GM19455 (cell line): ENCODE results near the gene CENPM.
"Not testable (repeated sequence)": the region's sequence is repeated elsewhere in the genome, so short reads cannot be mapped to it uniquely, and the experiment has no call there.

Source experiments
- ATAC-seq: cut with Tn5 transposase; IDR thresholded peaks from one replicate; pipeline ENCODE4 v1.9.1; 2021; ENCODE audit not compliant: unreplicated experiment

The CENPM gene

GRCh38 chr22:41966607-41967240 lies 19.8 kb upstream of the CENPM start:
- ATAC-seq, result no peak

- no peak for ATAC-seq
Observed at GRCh38 chr22:41966225-41966606, 19.3 kb upstream of the CENPM start.

- no peak for ATAC-seq
Observed at GRCh38 chr22:41964112-41964491, 17.1 kb upstream of the CENPM start.

DNA sequence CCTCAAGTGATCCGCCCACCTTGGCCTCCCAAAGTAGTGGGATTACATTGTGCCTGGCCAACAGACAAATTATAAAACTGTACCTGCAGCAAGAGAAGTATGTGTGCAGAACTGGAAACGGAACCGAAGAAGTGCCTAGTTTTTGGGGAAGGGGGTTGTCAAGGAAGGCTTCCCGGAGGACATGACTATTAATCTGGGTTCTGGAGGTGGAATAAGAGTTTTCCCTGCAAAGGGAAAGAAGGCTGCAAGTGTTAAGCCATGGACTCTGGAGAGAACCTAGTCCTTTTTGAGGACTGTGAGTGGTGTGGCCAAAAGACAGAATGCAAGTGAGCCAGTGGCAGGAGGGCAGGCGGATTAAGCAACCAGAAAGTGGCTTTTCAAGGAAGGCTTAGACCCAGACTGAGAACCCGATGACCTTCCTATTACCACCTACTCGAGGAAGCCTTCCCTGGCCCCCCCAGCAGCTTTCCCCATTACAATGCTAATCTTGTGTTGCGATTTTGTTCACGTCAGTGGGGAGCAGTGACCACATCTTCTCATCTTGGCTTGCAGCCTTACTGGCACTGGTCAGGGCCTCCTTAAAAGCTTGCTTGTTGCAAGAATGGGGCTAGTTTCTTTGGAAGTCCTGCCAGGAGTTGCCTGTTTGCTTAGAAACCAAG lies 16.6 kb upstream of the CENPM start:
- ATAC-seq, result no peak

DNA sequence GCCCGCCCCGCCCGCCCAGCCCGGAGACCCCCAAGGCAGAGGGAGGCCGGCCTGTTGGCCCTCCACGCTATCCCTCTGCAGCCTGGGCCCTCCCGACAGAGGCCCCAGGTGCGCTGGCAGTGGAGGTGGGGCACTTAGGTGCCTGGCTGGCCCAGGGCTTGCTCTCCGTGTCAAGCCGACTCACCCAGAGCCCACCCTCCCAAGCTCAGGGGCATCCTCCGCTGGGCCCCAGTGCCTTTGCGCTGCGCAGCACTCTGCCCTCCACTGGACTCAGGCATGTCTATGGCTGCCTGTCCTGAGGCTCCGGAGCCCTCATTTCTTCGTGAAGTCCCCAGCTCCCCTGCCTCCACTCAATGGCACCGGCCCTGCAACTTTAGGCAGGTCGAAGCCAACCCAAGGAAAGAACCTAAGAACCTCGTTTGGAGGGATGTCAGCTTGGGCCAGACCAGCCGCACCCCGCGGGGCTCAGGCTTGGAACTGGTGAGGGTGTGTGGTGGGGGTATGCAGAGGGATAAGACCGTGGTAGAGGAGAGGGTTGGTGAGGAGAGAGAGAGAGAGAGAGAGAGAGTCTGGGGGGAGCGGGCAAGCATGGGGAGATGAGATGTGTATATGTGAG lies 11.1 kb upstream of the CENPM start:
- ATAC-seq, result no peak

DNA sequence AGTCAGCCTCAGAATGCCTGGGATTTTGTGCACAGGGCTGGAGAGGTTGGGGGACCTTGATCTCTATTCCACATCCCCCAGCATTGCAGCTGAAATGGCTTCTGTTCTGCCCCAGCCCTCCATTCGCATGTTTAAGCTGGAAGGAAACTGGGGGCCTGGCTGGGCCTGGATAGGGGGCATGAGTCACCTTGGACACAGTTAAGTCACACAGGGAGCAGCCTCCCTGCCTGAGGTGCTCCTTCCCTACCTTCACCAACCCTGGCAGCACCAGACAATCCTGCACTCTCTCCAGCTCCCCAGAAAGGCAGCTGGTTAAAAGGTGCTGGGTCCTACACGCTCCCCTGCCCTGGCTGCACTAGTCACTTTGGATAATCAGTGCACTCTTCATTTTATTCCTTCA lies 5.8 kb upstream of the CENPM start:
- no peak for ATAC-seq

DNA sequence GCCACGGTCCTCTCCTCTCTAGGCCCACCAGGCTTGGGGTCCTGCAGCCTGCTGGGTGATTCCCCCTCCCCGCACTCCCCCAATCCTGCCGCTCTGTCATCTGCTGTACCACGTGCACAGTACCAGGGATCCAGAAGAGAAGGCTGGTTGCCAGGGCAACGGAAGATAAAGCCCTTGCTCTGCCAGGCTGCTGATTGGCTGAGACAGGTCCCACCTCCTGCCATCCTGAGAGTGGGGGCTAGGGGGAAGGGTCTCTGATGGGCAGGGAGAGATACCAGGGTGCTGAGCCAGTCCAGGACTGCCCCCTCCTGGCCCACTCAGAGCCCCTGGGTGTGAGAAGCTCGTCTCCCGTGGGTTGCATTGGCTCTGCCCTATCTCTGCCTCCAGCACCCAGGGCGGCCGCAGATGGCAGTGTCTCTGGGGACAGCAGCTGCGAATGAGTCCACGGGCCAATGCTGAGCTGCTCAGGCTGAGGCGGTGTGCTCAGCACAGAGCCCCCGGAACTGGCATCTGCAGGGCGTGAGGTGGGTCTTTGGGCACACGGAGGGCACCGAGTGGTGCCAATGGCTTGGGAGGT lies 5.0 kb upstream of the CENPM start, which contains the start of gene SMIM45:
Gene SMIM45 (plus strand): TSS at position 253 of the 577 bp plus-strand sequence.
- ATAC-seq, result no peak

DNA sequence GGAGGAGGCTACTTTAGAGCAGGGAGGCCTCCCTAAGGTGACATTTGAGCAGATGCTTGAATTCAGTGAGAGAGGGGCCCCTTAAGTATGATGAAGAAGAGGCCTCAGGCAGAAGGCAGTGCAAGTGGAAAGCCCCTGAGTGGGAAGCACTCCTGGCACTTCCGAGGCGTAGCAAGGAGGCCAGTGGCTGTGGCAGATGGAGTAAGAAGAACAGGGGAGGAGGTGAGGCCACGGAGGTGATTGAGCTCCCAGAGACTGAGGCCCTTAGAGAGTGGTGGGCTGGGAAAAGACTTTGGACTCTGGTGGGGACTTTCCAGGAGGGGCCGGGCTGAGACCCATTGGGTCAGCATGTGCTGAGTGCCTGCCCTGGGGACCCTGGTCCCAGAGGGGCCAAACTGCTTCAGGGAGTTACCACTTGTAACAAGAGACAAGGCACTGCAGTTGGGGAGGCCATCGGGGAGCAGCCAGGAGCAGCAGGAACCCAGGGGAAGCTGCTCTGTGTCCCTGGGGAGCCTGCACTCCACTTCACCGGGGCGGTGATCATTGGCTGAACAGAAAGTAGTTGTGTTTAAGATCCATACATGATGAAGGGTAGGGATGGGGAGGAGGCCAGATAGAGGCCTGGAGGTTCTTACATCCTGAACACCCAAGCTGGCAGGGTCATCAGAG lies 2.5 kb upstream of the CENPM start:
- ATAC-seq, result no peak

GRCh38 chr22:41948928-41949296 lies 2.0 kb upstream of the CENPM start:
- ATAC-seq, result not testable (repeated sequence)

DNA sequence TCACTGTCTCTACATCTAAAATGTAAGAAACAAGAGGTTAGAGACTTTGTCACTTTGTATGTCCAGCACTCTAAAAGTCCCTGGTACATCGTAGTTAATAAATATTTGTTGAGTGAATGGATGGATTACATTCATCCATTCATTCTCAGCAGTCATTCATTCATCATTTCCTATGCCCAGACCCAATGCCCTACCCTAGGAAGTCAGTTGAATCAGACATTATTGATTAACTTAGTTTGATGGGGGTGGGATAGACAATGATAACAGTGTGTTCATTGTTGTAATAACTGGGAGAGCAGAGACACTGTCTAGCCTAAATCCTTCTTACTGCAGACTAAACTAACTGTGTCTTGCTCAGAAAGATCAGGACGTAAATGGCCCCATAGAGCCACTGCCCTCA lies 1.2 kb upstream of the CENPM start:
- no peak for ATAC-seq

DNA sequence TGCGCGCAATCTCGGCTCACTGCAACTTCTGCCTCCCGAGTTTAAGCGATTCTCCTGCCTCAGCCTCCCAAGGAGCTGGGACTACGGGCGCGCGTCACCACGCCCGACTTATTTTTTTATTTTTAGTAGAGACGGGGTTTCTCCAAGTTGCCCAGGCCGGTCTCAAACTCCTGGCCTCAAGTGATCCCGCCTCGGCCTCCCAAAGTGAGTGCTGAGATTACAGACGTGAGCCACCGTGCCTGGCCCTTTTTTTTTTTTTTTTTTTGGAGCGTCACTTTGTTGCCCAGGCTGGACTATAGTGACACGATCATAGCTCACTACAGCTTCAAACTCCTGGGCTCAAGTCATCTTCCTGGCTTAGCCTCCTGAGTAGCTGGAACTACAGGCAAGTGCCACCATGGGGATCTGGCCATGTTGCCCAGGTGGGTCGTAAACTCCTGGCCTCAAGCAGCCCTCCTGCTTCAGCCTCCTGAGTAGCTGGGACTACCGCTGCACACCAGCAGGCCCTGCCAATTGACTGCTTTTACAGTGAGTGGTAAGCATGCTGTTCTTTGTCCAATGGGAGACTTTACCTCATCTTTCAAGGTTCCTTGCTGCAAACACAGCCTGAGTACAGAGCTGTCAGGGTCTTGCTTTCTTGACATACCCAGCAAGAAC lies 600 bp upstream of the CENPM start:
- ATAC-seq, result no peak

GRCh38 chr22:41943661-41944209 lies 3.2 kb downstream of the CENPM start:
- ATAC-seq, result no peak

DNA sequence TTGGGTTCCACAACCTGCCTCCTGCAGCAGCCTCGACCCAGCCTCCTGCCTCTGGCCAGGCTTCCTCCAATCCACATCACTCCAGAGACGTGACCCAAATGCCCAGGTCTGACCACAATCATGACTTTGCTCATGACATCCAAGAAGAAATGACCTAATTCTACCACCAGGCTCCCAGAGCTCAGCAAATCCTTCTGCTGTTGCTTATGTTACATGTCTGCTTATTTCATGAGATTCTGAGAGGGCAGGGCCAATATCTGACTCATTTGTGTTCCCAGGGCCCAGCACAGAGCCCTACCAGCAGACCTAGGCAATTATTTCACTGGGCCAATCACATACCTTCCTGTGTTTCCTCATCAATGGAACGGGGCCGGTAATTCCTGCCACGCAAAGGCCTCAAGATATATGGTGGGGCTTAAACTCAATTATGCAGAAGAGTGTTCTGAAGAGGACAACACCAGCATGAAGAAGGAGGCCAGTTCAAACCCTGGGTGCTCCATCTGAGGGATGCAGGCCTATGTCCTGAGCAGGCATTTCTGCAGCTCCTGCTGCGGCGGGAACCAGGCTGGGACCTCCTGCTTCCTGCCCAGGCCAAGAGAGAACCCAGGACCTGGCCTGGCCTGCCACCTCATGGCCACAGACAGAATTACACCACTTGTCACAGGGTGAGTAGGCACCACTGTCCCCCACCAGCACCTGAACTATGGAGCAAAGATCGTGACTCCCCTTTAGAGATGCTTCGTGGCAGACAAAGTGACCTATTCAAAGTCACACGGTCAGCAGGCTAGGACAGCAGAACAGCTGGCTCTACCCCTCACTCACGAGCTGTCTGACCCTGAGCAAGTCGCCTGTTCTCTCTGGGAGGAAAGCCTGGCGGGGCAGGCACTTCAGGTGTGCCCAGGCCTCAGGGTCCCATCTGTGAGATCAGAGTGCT lies 5.9 kb downstream of the CENPM start:
- ATAC-seq, result no peak

DNA sequence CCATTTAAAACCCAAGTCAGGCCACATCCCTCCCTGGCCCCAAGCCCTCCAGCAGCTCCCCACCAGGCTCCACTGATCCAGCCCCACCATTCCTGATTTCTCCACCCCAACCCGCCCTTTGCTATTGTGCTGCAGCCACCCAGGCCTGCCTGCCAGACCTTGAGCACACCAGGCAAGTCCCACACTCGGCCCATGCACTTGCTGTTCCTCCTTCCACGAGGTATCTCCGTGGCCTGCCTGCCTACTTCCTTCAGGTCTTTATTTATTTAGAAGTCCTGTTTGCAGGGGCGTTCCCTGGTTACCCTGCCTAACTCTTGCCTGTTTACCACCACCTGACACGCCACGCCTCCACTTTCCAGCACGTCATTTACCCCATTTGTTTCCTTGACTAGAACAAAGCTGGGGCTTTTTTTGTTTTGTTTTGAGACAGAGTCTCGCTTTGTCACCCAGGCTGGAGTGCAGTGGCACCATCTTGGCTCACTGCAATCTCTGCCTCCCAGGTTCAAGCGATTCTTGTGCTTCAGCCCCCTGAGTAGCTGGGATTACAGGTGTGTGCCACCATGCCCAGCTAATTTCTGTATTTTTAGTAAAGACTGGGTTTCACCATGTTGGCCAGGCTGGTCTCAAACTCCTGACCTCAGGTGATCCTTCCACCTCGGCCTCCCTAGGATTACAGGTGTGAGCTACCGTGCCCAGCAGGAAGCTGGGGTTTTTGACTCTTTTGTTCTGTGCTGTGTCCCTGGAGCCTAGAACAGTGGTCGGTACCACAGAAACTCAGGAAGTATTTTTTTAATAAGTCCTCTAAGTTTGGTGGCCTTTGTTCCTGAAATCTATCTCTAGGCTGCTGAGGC lies 6.7 kb downstream of the CENPM start:
- ATAC-seq, result peak; percentile 39

DNA sequence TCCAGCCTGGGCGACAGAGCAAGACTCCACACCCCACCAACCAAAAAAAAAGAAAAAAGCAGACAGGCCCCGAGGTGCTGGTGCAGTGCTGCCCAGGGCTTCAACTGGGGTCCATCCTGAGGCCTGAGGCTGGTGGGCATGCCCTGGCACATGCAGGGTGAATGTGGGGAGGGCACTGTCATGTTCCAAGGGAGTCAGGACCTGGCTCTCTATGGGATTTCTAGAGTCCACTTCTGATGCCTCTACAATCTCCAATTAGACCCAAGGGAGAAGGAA lies 10.1 kb downstream of the CENPM start:
- ATAC-seq, result no peak

DNA sequence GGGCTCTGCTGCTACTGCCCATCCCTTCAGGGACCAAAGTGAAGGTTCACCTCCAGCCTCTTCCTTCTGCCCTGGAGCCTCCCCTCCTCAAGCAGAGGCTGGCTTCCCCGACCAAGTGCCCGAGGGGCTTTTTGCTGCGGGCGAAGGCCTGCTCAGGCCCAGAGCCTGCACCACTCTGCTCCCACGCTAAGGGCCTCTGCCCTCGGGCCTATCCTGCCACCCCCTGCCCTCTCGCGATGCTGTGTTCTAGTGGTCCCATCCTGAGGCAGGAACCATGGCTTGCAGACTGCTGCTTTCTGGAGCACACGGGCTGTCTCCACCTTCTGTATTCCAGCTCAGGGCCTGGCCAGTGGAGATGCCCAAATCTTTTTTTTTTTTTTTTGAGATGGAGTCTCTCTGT lies 11.4 kb downstream of the CENPM start:
- no peak for ATAC-seq

- no peak for ATAC-seq
Observed at GRCh38 chr22:41935015-41935351, 12.0 kb downstream of the CENPM start.

DNA sequence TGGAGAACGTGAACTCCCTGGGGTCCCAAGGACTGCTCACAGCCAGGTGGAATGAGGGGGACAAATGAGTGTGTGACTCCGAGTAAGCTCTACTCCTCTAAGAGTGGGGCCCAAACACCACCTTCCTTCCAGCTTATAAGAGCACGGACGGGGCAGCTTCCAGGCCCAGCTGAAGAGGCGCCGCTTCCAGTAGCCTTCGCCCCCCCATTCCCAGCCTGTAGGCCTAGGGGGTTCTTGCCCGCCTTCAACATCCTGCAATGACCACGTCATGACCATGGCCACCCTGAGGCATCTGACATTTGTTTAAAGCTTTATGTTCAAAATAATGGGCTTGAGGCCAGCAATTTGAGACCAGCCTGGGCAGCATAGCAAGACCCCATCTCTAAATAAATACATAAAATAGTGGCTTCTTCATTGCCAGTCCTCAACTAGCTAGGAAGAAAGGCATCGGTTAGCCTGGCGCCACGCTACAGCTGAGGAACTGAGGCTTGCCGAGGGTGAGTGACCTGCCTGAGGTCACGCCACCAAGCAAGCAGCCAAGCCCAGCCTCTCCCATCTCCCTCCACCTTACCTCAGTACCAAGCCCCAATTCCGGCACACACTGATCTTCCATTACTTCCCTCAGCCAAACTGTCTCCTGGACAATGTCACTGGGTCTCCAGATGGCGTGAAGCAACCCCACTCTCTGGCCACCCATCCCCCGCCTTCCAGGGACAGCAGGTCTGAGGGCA lies 12.5 kb downstream of the CENPM start:
- ATAC-seq, result no peak
